ENCODE results near the gene SDC4.

GRCh38 chr20:45311589-45312211 lies 36.5 kb downstream of the SDC4 start:
- TF ChIP-seq, protein P1, sequence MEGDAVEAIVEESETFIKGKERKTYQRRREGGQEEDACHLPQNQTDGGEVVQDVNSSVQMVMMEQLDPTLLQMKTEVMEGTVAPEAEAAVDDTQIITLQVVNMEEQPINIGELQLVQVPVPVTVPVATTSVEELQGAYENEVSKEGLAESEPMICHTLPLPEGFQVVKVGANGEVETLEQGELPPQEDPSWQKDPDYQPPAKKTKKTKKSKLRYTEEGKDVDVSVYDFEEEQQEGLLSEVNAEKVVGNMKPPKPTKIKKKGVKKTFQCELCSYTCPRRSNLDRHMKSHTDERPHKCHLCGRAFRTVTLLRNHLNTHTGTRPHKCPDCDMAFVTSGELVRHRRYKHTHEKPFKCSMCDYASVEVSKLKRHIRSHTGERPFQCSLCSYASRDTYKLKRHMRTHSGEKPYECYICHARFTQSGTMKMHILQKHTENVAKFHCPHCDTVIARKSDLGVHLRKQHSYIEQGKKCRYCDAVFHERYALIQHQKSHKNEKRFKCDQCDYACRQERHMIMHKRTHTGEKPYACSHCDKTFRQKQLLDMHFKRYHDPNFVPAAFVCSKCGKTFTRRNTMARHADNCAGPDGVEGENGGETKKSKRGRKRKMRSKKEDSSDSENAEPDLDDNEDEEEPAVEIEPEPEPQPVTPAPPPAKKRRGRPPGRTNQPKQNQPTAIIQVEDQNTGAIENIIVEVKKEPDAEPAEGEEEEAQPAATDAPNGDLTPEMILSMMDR (IDR thresholded peaks at IDR 0.05) = peak; percentile 69 to 80 (median 79)
- TF ChIP-seq POLR2A (IDR thresholded peaks at IDR 0.05) (no peak), EP300 (IDR thresholded peaks at IDR 0.05) (no peak)
